ENCODE results near the gene GAS1.

Gene GAS1

GRCh38 chr9:86947146-86948073, at the start of gene GAS1:
TSS of gene GAS1 (minus strand) at chr9:86947506. CDS start at chr9:86946779, 727 bp downstream.
- peak; percentile 60 for DNase-seq (ENCODE audit: low spot score)
- in situ Hi-C loops (cut with MboI; ENCODE audit: low pct_unique_long_range_greater_than_20kb, low sequenced_read_pairs, unreplicated experiment), result no loop called here
- TF ChIP-seq, protein P1, sequence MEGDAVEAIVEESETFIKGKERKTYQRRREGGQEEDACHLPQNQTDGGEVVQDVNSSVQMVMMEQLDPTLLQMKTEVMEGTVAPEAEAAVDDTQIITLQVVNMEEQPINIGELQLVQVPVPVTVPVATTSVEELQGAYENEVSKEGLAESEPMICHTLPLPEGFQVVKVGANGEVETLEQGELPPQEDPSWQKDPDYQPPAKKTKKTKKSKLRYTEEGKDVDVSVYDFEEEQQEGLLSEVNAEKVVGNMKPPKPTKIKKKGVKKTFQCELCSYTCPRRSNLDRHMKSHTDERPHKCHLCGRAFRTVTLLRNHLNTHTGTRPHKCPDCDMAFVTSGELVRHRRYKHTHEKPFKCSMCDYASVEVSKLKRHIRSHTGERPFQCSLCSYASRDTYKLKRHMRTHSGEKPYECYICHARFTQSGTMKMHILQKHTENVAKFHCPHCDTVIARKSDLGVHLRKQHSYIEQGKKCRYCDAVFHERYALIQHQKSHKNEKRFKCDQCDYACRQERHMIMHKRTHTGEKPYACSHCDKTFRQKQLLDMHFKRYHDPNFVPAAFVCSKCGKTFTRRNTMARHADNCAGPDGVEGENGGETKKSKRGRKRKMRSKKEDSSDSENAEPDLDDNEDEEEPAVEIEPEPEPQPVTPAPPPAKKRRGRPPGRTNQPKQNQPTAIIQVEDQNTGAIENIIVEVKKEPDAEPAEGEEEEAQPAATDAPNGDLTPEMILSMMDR (IDR thresholded peaks at IDR 0.05; ENCODE audit: extremely low read depth, insufficient read depth, missing control alignments), result no peak

GRCh38 chr9:86994231-86994630, 46.9 kb upstream of the GAS1 start:
- in situ Hi-C loops (cut with MboI; ENCODE audit: low pct_unique_long_range_greater_than_20kb, low sequenced_read_pairs, unreplicated experiment), result no loop called here
- TF ChIP-seq, protein P1 (IDR thresholded peaks at IDR 0.05; ENCODE audit: extremely low read depth, insufficient read depth, missing control alignments), result no peak
- no peak for DNase-seq (ENCODE audit: low spot score)

DNA sequence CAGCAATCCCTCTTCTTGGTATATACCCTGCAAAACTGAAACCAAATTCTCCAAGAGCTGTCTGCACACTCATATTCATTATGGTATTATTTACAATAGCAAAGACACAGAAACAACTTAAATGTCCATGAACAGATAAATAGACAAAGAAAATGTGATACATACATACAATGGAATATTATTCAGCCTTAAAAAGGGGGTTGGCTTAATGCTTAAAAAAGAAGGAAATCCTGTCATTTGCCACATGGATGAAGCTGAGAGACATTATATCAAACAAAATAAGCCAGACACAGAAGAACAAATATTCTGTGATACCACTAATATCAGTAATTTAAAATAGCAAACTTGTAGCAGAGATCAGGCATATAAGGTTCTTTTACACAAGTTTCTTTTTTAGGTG, 46.5 kb upstream of the GAS1 start:
- in situ Hi-C loops (cut with MboI; ENCODE audit: low pct_unique_long_range_greater_than_20kb, low sequenced_read_pairs, unreplicated experiment), result no loop called here
- no peak for DNase-seq (ENCODE audit: low spot score)
- TF ChIP-seq, protein P1 (IDR thresholded peaks at IDR 0.05; ENCODE audit: extremely low read depth, insufficient read depth, missing control alignments), result no peak

- in situ Hi-C loops (cut with MboI; ENCODE audit: low pct_unique_long_range_greater_than_20kb, low sequenced_read_pairs, unreplicated experiment), result no loop called here
- no peak for DNase-seq (ENCODE audit: low spot score)
These were observed 43.8 kb upstream of the GAS1 start for GRCh38 chr9:86991077-86991476.

DNA sequence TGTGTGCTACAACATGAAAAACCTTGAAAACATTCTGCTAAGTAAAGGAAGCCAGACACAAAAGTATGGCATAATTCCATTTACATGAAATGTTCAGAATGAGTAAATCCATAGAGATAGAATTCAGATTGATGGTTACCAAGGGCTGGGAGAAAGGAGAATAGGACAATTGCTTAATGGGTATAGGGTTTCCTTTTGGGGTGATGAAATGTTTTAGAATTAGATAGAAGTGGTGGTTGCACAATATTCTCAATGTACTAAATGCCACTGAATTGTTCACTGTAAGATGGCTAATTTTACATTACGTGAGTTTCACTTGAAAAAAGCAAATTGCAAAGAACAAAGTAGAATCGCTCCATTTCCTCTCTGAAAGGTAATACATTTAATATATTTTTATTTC, 43.0 kb upstream of the GAS1 start:
- DNase-seq (ENCODE audit: low spot score), result no peak
- in situ Hi-C loops (cut with MboI; ENCODE audit: low pct_unique_long_range_greater_than_20kb, low sequenced_read_pairs, unreplicated experiment), result no loop called here

More at GRCh38 chr9:86991077-86991476, 43.8 kb upstream of the GAS1 start:
- TF ChIP-seq, protein P1 (IDR thresholded peaks at IDR 0.05; ENCODE audit: extremely low read depth, insufficient read depth, missing control alignments), result no peak

GRCh38 chr9:86987900-86988299, 40.6 kb upstream of the GAS1 start:
- DNase-seq (ENCODE audit: low spot score), result no peak
- TF ChIP-seq, protein P1 (IDR thresholded peaks at IDR 0.05; ENCODE audit: extremely low read depth, insufficient read depth, missing control alignments), result no peak
- in situ Hi-C loops (cut with MboI; ENCODE audit: low pct_unique_long_range_greater_than_20kb, low sequenced_read_pairs, unreplicated experiment), result no loop called here

More for the DNA sequence above, 43.0 kb upstream of the GAS1 start:
- TF ChIP-seq, protein P1 (IDR thresholded peaks at IDR 0.05; ENCODE audit: extremely low read depth, insufficient read depth, missing control alignments), result no peak
